ENCODE results near the gene GSE1. TPM values are rescaled to one million over a fixed set of nuclear protein-coding genes. Genes with fewer than 3 reads are reported as not detected.

The GSE1 gene
- total and polyA plus RNA-seq, 9 donors = 32.9 to 212 (median 91.4) TPM

DNA sequence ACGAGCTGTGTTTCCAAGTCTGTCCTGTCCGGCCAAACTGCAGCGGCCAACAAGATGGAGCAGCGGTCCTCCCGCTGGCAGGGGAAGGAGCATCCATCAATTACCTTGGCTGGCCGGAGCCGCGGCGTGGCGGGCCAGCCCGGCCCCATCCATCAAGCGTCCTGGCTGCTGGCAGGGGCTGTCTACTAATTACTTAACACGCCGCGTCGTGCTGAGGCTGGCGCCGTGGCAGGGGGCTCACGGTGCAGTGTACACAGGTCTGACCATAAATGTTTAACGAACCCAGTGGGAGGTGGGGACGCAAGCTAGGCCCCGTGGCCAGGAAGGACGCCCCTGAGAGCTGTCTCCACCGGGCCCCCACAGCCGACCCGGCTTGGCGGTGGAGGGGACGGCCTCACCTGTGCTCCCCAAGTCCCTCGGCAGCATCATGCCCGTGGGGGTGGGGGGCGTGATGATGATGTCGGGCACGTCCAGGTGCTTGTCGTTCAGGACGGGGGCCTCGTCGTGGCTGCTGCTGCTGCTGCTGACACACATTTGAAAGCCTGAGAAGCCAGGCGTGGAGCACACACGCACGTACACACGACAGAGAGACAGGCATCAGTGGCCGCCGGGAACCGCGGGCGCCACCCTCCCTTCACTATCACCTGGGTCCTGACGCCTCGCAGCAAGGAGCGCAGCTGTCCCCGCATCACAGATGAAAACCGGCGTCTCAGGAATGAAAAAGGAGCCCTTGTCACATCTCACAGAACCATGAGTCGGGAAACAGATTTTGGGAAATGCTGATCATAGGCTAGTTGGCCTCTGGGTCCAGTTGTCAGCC is 96.9 kb downstream of the GSE1 start:
- DNase-seq = no peak
- TF ChIP-seq, protein P1, sequence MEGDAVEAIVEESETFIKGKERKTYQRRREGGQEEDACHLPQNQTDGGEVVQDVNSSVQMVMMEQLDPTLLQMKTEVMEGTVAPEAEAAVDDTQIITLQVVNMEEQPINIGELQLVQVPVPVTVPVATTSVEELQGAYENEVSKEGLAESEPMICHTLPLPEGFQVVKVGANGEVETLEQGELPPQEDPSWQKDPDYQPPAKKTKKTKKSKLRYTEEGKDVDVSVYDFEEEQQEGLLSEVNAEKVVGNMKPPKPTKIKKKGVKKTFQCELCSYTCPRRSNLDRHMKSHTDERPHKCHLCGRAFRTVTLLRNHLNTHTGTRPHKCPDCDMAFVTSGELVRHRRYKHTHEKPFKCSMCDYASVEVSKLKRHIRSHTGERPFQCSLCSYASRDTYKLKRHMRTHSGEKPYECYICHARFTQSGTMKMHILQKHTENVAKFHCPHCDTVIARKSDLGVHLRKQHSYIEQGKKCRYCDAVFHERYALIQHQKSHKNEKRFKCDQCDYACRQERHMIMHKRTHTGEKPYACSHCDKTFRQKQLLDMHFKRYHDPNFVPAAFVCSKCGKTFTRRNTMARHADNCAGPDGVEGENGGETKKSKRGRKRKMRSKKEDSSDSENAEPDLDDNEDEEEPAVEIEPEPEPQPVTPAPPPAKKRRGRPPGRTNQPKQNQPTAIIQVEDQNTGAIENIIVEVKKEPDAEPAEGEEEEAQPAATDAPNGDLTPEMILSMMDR (IDR thresholded peaks at IDR 0.05) = no peak
- TF ChIP-seq EP300 (IDR thresholded peaks at IDR 0.05) (no peak), POLR2A (IDR thresholded peaks at IDR 0.05) (no peak)
- no peaks in the 10 kb centered on the region for H3K36me3 ChIP-seq
- 69 to 76% (median 74%) methylated on average over 53 of the region's 53 CpGs for WGBS, 3 donors
- H3K4me1 ChIP-seq (ENCODE audit: insufficient read depth) = no peaks in the 10 kb centered on the region
- H3K27ac ChIP-seq = no peak overlapping the region
- no peaks in the 10 kb centered on the region for H3K27me3 ChIP-seq
- intact Hi-C loops (cut with DNase I) = loop anchor here in 2 of 4 donors (10.0 kb wide), 1 partner anchor 605 kb away; no protein-coding TSS in a partner anchor
- H3K9me3 ChIP-seq = no peaks in the 10 kb centered on the region
- H3K4me3 ChIP-seq = no peak overlapping the region

DNA sequence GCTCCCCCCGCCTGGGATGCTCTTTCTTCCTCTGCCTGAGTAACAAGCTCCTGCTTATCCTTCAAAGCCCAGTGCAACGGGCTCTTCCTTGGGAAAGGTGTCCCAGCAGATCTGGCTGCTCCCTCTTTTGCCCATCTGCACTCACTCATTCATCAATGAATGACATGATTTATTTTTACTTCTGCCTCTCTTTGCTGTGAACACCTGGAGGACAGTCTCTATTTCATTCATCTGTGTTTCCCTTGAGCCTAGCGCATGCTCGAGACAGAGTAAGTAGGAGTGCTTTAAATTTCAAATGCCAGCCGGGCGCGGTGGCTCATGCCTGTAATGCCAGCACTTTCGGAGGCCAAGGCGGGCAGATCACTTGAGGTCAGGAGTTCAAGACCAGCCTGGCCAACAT is 97.6 kb downstream of the GSE1 start:
- Histone ChIP-seq H3K27ac (no peak overlapping the region), H3K4me1 (ENCODE audit: insufficient read depth) (no peaks in the 10 kb centered on the region), H3K27me3 (no peaks in the 10 kb centered on the region), H3K36me3 (no peaks in the 10 kb centered on the region), H3K9me3 (no peaks in the 10 kb centered on the region), H3K4me3 (no peak overlapping the region)
- WGBS, 3 donors = 90 to 94% (median 90%) methylated on average over 9 of the region's 9 CpGs
- intact Hi-C loops (cut with DNase I) = loop anchor here in 2 of 4 donors (10.0 kb wide), 1 partner anchor 606 kb away; no protein-coding TSS in a partner anchor
- DNase-seq = no peak
- no peak for TF ChIP-seq EP300 (IDR thresholded peaks at IDR 0.05)
- TF ChIP-seq POLR2A (IDR thresholded peaks at IDR 0.05) = no peak
- TF ChIP-seq, protein P1 (IDR thresholded peaks at IDR 0.05) = no peak

DNA sequence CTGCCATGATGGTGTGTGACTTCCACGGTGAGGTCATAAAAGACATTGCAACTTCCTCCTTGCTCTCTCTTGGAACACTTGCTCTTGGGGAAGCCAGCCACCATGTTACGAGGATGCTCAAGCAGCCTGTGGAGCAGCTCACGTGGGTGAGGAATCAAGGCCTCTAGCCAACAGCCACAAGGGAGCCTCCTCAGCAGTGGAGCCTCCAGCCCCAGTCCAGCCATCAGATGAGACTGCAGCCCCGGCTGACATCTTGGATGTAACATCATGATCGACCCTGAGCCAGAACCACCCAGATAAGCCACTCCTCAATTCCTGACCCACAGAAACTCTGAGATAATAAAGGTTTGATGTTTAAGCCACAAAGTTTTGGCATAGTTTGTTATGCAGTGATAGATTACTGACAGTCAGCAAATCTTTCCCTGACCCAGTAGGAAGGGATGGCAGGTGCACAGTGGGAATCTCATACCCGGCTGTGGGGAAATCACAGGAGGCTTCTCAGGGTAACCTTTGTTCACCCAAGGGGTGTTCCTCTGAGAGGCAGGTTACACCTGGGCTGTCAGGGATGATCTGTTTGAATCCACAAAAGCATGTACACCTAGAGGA is 99.0 kb downstream of the GSE1 start:
- Histone ChIP-seq H3K9me3 (no peaks in the 10 kb centered on the region), H3K27ac (no peak overlapping the region), H3K4me3 (no peak overlapping the region), H3K36me3 (no peaks in the 10 kb centered on the region), H3K4me1 (ENCODE audit: insufficient read depth) (no peaks in the 10 kb centered on the region), H3K27me3 (no peaks in the 10 kb centered on the region)
- no peak for DNase-seq
- intact Hi-C loops (cut with DNase I) = loop anchor here in 2 of 4 donors (10.0 kb wide), 1 partner anchor 607 kb away; no protein-coding TSS in a partner anchor
- TF ChIP-seq POLR2A (IDR thresholded peaks at IDR 0.05) = no peak
- TF ChIP-seq, protein P1 (IDR thresholded peaks at IDR 0.05) = no peak
- TF ChIP-seq EP300 (IDR thresholded peaks at IDR 0.05) = no peak
- 94 to 95% (median 94%) methylated on average over 6 of the region's 6 CpGs for WGBS, 3 donors

DNA sequence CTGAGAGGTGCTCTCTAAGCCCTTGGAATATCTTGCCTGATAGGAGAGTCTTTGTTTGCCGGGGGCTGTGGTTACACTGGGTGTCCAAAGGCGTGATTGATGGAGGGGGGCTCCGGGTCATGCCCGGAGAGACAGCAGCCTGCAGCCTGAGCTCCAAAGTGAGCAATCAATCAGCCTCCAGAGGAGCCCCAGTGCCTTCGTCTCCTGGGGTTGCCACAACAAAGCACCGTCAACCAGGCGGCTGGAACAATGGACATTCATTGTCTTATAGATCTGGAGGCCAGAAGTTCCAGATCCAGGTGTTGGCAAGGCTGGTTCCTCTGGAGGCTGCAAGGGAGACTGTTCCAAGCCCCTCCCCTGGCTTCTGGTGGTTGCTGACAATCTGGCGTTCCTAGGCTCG is 99.7 kb downstream of the GSE1 start:
- WGBS, 3 donors = 52 to 58% (median 54%) methylated on average over 9 of the region's 9 CpGs
- intact Hi-C loops (cut with DNase I) = loop anchor here in 2 of 4 donors (10.0 kb wide), 1 partner anchor 608 kb away; no protein-coding TSS in a partner anchor
- H3K27ac ChIP-seq = no peak overlapping the region
- H3K4me3 ChIP-seq = no peak overlapping the region
- H3K27me3 ChIP-seq = no peaks in the 10 kb centered on the region
- no peak for TF ChIP-seq POLR2A (IDR thresholded peaks at IDR 0.05)
- no peak for TF ChIP-seq EP300 (IDR thresholded peaks at IDR 0.05)
- TF ChIP-seq, protein P1 (IDR thresholded peaks at IDR 0.05) = no peak
- H3K4me1 ChIP-seq (ENCODE audit: insufficient read depth) = no peaks in the 10 kb centered on the region
- H3K9me3 ChIP-seq = no peaks in the 10 kb centered on the region
- no peak for DNase-seq
- H3K36me3 ChIP-seq = no peaks in the 10 kb centered on the region
